Measurements from ENCODE around the gene NCKAP5. TPM values are rescaled to one million over a fixed set of nuclear protein-coding genes. Genes with fewer than 3 reads are reported as not detected.

The NCKAP5 gene
- total and polyA plus RNA-seq, 7 donors = 0.03 to 1.2 (median 0.22) TPM

DNA sequence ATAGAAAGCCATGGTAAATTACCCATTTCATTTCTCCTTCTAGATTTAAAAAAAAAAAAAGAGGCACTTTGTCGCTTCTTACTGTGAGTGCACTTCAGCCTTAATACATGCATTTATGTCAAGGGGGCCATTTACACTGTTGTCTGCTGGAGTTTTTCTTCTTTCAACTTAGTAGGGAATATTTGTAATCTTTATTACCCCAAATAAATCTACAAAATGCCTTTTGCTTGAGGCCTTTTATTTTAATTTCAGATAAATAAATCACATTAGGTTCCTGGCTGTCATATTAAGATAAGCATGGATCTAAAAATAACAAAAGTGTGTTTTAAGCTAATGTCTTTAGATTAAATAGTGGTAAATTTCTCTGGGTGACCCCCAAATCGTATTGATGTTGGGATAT is 276.0 kb downstream of the NCKAP5 start:
- intact Hi-C loops (cut with DNase I) = no loop called here
- ATAC-seq = no peak
- Histone ChIP-seq H3K4me3 (no peak overlapping the region), H3K27me3 (ENCODE audit: insufficient read depth in 3 of 3, low read length in 2 of 3) (no peaks in the 10 kb centered on the region), H3K36me3 (ENCODE audit: insufficient read depth in 1 of 2, low read depth in 1 of 2) (no peaks in the 10 kb centered on the region), H3K27ac (no peak overlapping the region), H3K4me1 (no peaks in the 10 kb centered on the region), H3K9me3 (no peaks in the 10 kb centered on the region)
- DNase-seq = no peak
- 88 to 89% (median 88%) methylated on average over 2 of the region's 2 CpGs for WGBS, 3 donors
- TF ChIP-seq, protein P1, sequence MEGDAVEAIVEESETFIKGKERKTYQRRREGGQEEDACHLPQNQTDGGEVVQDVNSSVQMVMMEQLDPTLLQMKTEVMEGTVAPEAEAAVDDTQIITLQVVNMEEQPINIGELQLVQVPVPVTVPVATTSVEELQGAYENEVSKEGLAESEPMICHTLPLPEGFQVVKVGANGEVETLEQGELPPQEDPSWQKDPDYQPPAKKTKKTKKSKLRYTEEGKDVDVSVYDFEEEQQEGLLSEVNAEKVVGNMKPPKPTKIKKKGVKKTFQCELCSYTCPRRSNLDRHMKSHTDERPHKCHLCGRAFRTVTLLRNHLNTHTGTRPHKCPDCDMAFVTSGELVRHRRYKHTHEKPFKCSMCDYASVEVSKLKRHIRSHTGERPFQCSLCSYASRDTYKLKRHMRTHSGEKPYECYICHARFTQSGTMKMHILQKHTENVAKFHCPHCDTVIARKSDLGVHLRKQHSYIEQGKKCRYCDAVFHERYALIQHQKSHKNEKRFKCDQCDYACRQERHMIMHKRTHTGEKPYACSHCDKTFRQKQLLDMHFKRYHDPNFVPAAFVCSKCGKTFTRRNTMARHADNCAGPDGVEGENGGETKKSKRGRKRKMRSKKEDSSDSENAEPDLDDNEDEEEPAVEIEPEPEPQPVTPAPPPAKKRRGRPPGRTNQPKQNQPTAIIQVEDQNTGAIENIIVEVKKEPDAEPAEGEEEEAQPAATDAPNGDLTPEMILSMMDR (IDR thresholded peaks at IDR 0.05) = no peak

DNA sequence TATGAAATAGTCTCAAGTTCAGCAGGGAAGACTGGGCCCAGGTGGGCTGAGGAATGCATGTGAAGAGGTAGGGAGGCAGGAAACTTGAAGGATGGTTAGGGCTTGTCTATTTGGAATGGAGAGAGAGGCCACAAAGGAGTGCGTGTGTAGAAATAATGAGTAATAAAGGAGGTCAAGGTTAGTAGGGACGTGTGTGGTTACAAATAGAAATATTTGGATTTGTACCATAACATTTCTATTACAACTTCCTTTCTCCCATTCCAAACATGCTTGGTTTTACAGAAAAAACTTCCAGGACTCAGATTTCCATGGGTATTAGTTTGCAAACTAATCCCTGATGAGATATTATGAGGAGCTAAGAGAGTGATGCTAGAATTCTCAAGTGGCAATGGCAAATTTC is 280.6 kb downstream of the NCKAP5 start:
- Histone ChIP-seq H3K4me3 (no peak overlapping the region), H3K27me3 (ENCODE audit: insufficient read depth in 3 of 3, low read length in 2 of 3) (no peaks in the 10 kb centered on the region), H3K27ac (no peak overlapping the region), H3K4me1 (no peaks in the 10 kb centered on the region), H3K9me3 (no peaks in the 10 kb centered on the region), H3K36me3 (ENCODE audit: insufficient read depth in 1 of 2, low read depth in 1 of 2) (no peaks in the 10 kb centered on the region)
- no peak for DNase-seq
- TF ChIP-seq, protein P1 (IDR thresholded peaks at IDR 0.05) = no peak
- WGBS, 3 donors = 31 to 40% (median 32%) methylated on average over 2 of the region's 2 CpGs
- ATAC-seq = no peak
- intact Hi-C loops (cut with DNase I) = no loop called here

DNA sequence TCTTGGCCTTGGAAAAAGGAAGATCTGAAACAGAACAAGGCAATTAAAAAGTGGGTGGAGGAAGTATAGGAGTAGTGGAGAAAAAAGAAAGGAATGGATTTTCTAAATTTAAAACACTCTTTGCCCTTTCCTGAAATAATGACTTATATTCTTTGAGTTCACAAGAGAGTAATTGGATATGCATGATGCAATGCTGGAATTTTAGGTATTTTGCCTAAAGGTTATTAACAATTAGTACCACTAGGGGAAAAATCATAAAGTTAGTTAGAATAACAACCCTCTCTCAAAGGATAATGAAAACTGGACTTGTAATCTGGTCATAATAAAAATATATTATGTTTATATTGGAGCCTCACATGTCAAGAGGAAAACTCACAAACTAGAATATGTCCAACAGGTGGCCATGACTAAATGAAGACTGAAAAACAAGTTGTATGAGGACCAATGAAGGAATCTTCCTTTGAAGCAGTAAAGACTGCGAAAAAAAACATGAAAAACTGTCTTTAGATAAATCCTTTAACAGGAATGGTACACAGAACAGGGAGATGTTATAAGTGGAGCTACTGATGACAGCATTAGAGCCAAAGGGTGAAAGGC is 281.8 kb downstream of the NCKAP5 start:
- H3K27ac ChIP-seq = no peak overlapping the region
- TF ChIP-seq, protein P1 (IDR thresholded peaks at IDR 0.05) = no peak
- no peaks in the 10 kb centered on the region for H3K27me3 ChIP-seq (ENCODE audit: insufficient read depth in 3 of 3, low read length in 2 of 3)
- no peaks in the 10 kb centered on the region for H3K4me1 ChIP-seq
- no peaks in the 10 kb centered on the region for H3K9me3 ChIP-seq
- intact Hi-C loops (cut with DNase I) = no loop called here
- 73 to 91% (median 86%) methylated on average over 1 of the region's 1 CpG for WGBS, 3 donors
- no peaks in the 10 kb centered on the region for H3K36me3 ChIP-seq (ENCODE audit: insufficient read depth in 1 of 2, low read depth in 1 of 2)
- no peak overlapping the region for H3K4me3 ChIP-seq
- DNase-seq (no peak), ATAC-seq (no peak)

DNA sequence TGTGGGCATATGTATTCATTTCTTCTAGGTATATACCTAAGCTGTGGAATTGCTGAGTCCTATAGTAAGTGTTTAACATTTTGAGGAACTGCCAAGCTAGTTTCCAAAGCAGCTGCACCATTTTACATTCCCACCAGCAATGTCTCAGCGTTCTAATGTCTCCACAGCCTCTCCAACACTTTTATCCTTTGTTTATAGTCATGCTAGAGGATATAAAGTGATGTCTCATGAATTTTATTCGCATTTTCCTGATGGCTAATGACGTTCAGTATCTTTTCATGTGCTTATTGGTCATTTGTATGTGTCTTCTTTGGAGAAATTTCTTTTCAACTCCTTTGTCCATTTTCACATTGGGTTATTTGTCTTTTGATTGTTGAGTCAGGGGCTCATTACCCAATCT is 295.2 kb downstream of the NCKAP5 start:
- H3K27me3 ChIP-seq (ENCODE audit: insufficient read depth in 3 of 3, low read length in 2 of 3) = no peaks in the 10 kb centered on the region
- intact Hi-C loops (cut with DNase I) = loop anchor here in 1 of 2 donors (5.0 kb wide), 1 partner anchor 46 kb away; no protein-coding TSS in a partner anchor
- 62 to 70% (median 66%) methylated on average over 3 of the region's 3 CpGs for WGBS, 3 donors
- TF ChIP-seq, protein P1 (IDR thresholded peaks at IDR 0.05) = no peak
- H3K36me3 ChIP-seq (ENCODE audit: insufficient read depth in 1 of 2, low read depth in 1 of 2) = no peaks in the 10 kb centered on the region
- H3K9me3 ChIP-seq = no peaks in the 10 kb centered on the region
- no peak overlapping the region for H3K4me3 ChIP-seq
- H3K27ac ChIP-seq = no peak overlapping the region
- ATAC-seq = no peak
- DNase-seq = no peak
- no peaks in the 10 kb centered on the region for H3K4me1 ChIP-seq

DNA sequence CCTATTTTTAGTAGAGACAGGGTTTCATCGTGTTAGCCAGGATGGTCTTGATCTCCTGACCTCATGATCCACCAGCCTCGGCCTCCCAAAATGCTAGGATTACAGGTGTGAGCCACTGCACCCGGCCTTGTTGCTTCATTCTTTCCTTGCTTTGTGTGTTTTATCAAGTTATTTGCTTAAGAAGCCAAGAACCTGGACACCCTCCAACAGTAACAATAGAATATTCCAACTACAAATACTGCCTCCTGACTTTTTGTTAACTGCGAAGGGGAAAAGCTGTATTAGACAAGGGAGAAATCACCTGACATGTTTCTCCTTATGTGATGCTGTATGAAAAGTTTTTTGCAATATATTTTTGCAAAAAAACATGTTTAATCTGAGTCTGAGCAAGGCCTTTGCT is 297.2 kb downstream of the NCKAP5 start:
- H3K27ac ChIP-seq = no peak overlapping the region
- no peaks in the 10 kb centered on the region for H3K36me3 ChIP-seq (ENCODE audit: insufficient read depth in 1 of 2, low read depth in 1 of 2)
- DNase-seq (no peak), ATAC-seq (no peak)
- H3K4me1 ChIP-seq = no peaks in the 10 kb centered on the region
- no peaks in the 10 kb centered on the region for H3K9me3 ChIP-seq
- TF ChIP-seq, protein P1 (IDR thresholded peaks at IDR 0.05) = no peak
- intact Hi-C loops (cut with DNase I) = loop anchor here in 1 of 2 donors (5.0 kb wide), 1 partner anchor 44 kb away; no protein-coding TSS in a partner anchor
- peaks cover 0 to 7% (median 0%) of the 10 kb centered on the region in 3 donors for H3K27me3 ChIP-seq (ENCODE audit: insufficient read depth in 3 of 3, low read length in 2 of 3)
- WGBS, 3 donors = 79 to 93% (median 89%) methylated on average over 4 of the region's 4 CpGs
- H3K4me3 ChIP-seq = no peak overlapping the region
